HepG2 (cell line): ENCODE data around the gene GOLPH3. TPM values are rescaled to one million over a fixed set of nuclear protein-coding genes. Genes with fewer than 3 reads are reported as not detected.
A peak's percentile ranks its signal among the peaks of the same experiment; 100 is the strongest.

Experiments
- CEBPG ChIP-seq: IDR thresholded peaks from 2 replicates; pipeline ENCODE4 v1.6.1; 2016
- HOXD1 ChIP-seq: sonication (generic); formaldehyde crosslinking; IDR thresholded peaks from 2 replicates; pipeline ENCODE4 v1.5.0; 2020; ENCODE audit warnings: missing genetic modification reagents
- JUND ChIP-seq: sonication (generic); formaldehyde crosslinking; IDR thresholded peaks from 2 replicates; pipeline ENCODE4 v1.8.0; 2022; ENCODE audit warnings: mild to moderate bottlenecking, missing genetic modification reagents
- MXI1 ChIP-seq: IDR thresholded peaks from 3 replicates; pipeline ENCODE4 v1.6.1; 2012; ENCODE audit warnings: low read depth, low read length, inconsistent platforms, borderline replicate concordance
- NR2F1 ChIP-seq, 2 experiments: fragments of 450-650 bp in 1 of 2; formaldehyde crosslinking in 1 of 2; IDR thresholded peaks; 2 replicates each; pipeline versions ENCODE4 v1.5.0 to v1.6.1; 2016 to 2020; ENCODE audit warnings: mild to moderate bottlenecking in 1 of 2, missing compliant biosample characterization in 1 of 2, missing genetic modification reagents in 1 of 2, moderate library complexity in 1 of 2
- PBX3 ChIP-seq: sonication (generic); formaldehyde crosslinking; IDR thresholded peaks from 2 replicates; pipeline ENCODE4 v1.8.1; 2023; ENCODE audit warnings: missing genetic modification reagents, inconsistent platforms, borderline replicate concordance
- PHF20 ChIP-seq: sonication (generic); formaldehyde crosslinking; IDR thresholded peaks from 2 replicates; pipeline ENCODE4 v1.5.0; 2020; ENCODE audit warnings: mild to moderate bottlenecking, missing genetic modification reagents
- PPARG ChIP-seq: conservative IDR thresholded peaks from 2 replicates; pipeline ENCODE4 v1.6.1; 2016; ENCODE audit warnings: missing biosample characterization, missing genetic modification reagents
- PRDM15 ChIP-seq: sonication (generic); formaldehyde crosslinking; IDR thresholded peaks from 2 replicates; pipeline ENCODE4 v1.4.0; 2020; ENCODE audit warnings: missing genetic modification reagents
- RAD21 ChIP-seq: fragments of 450-650 bp; formaldehyde crosslinking; IDR thresholded peaks from 2 replicates; pipeline ENCODE4 v1.5.0; 2020; ENCODE audit warnings: mild to moderate bottlenecking
- STAT5B ChIP-seq: sonication (generic); formaldehyde crosslinking; IDR thresholded peaks from 2 replicates; pipeline ENCODE4 v1.4.0; 2020; ENCODE audit warnings: missing genetic modification reagents
- ZNF18 ChIP-seq: sonication (generic); formaldehyde crosslinking; IDR thresholded peaks from 2 replicates; pipeline ENCODE4 v1.8.0; 2022; ENCODE audit warnings: mild to moderate bottlenecking, missing genetic modification reagents; ENCODE audit not compliant: insufficient replicate concordance
- ZNF382 ChIP-seq: sonication (generic); formaldehyde crosslinking; IDR thresholded peaks from 2 replicates; pipeline ENCODE4 v1.5.0; 2020; ENCODE audit warnings: missing genetic modification reagents, mild to moderate bottlenecking, borderline replicate concordance
- ZNF446 ChIP-seq: sonication (generic); formaldehyde crosslinking; IDR thresholded peaks from 2 replicates; pipeline ENCODE4 v1.5.0; 2020; ENCODE audit warnings: mild to moderate bottlenecking, missing genetic modification reagents
- ZNF580 ChIP-seq: IDR thresholded peaks from 2 replicates; pipeline ENCODE4 v1.6.1; 2016; ENCODE audit warnings: low read depth, borderline replicate concordance
- ZNF83 ChIP-seq: sonication (generic); formaldehyde crosslinking; IDR thresholded peaks from 2 replicates; pipeline ENCODE4 v1.4.0; 2020; ENCODE audit warnings: missing genetic modification reagents, mild to moderate bottlenecking, borderline replicate concordance
- polyA plus RNA-seq, 8 experiments: library from polyadenylated mRNA; depleted of rRNA in 3 of 8; stranded (reverse) in 7 of 8; unstranded in 1 of 8; fragments of >200 nt; fragmentation: Illumina TruSeq in 4 of 8; extraction: Trizol in 4 of 8; gene quantifications; 2 replicates each; pipeline versions ENCODE4 v1.2.1 to v1.2.3, GENCODE V29; 2011 to 2016; ENCODE audit warnings: low read depth in 4 of 8, missing spikeins in 1 of 8, mixed read lengths in 1 of 8; ENCODE audit not compliant: insufficient read depth in 1 of 8
- total RNA-seq, 5 experiments: library from RNA; depleted of rRNA; stranded (reverse); fragments of >200 nt; fragmentation: Illumina TruSeq; extraction: Trizol; gene quantifications; 2 replicates each; pipeline ENCODE4 v1.2.3, GENCODE V29; 2016; ENCODE audit warnings: low read depth in 1 of 5

The GOLPH3 gene
- total and polyA plus RNA-seq, 2 of the 13 experiments (the other 11 are each of a cell fraction or from before 2014, with no cell fraction given) = 59.5 to 84.5 TPM

- 0 out of 2 replicates have a peak, but pooled peaks have one; percentile 14 for TF ChIP-seq CEBPG (CRISPR knock-in tag)
- TF ChIP-seq PHF20 = peak; percentile 73
- TF ChIP-seq ZNF18 (CRISPR knock-in tag) = peak; percentile 22
- TF ChIP-seq NR2F1 (CRISPR knock-in tag; IDR thresholded peaks at IDR 0.05) = peak; percentile 15 to 50; a peak in 3 of 4 replicates
- no peak for TF ChIP-seq PBX3 (CRISPR knock-in tag)
- peak; percentile 84; the same call in 1 of the 2 replicates for TF ChIP-seq PRDM15 (CRISPR knock-in tag)
- TF ChIP-seq RAD21 (CRISPR knock-in tag) = peak; percentile 36; the same call in 1 of the 2 replicates
- TF ChIP-seq STAT5B (CRISPR knock-in tag) = no peak; the same call in 1 of the 2 replicates
- no peak for TF ChIP-seq ZNF382 (CRISPR knock-in tag)
- TF ChIP-seq PPARG = peak; percentile 59
- peak; percentile 60 for TF ChIP-seq ZNF580
- TF ChIP-seq ZNF446 = no peak
- peak; percentile 29; the same call in 1 of the 2 replicates for TF ChIP-seq ZNF83 (CRISPR knock-in tag)
- no peak for TF ChIP-seq MXI1
- TF ChIP-seq HOXD1 = 0 out of 2 replicates have a peak, but pooled peaks have one; percentile 14
- no peak; the same call in 1 of the 2 replicates for TF ChIP-seq JUND (CRISPR knock-in tag)
Observed at GRCh38 chr5:32174011-32174870, at the start of gene GOLPH3 (continued).
